KMS-11 (cell line): ENCODE data around the gene MPC1.

ENCODE experiments used
- H2AFZ ChIP-seq: fragments of 200-600 bp; sonication (generic); 2 replicates; pipeline ENCODE4 v1.6.1; 2016; ENCODE audit warnings: antibody characterized with exemption, mixed run types, low read depth
- H3K27ac ChIP-seq: fragments of 200-600 bp; sonication (generic); 2 replicates; pipeline ENCODE4 v1.6.1; 2016; ENCODE audit warnings: mild to moderate bottlenecking, mixed run types
- H3K27me3 ChIP-seq: fragments of 200-600 bp; sonication (generic); 2 replicates; pipeline ENCODE4 v1.6.1; 2017; ENCODE audit warnings: mild to moderate bottlenecking, low read depth, mixed run types, moderate library complexity; ENCODE audit not compliant: insufficient read depth
- H3K36me3 ChIP-seq: fragments of 200-600 bp; sonication (generic); 2 replicates; pipeline ENCODE4 v1.6.1; 2017; ENCODE audit warnings: mild to moderate bottlenecking, mixed run types; ENCODE audit not compliant: insufficient read depth
- H3K4me1 ChIP-seq: fragments of 200-600 bp; sonication (generic); 2 replicates; pipeline ENCODE4 v1.6.1; 2016; ENCODE audit warnings: mild to moderate bottlenecking, low read depth, mixed run types; ENCODE audit not compliant: poor library complexity, severe bottlenecking
- H3K4me2 ChIP-seq: fragments of 200-600 bp; sonication (generic); 2 replicates; pipeline ENCODE4 v1.7.0; 2016; ENCODE audit warnings: mild to moderate bottlenecking, mixed run types
- H3K4me3 ChIP-seq: fragments of 200-600 bp; sonication (generic); IDR thresholded peaks from 2 replicates; pipeline ENCODE4 v1.6.1; 2017; ENCODE audit warnings: low read depth, low read length, mixed read lengths; ENCODE audit not compliant: insufficient read depth
- H3K79me2 ChIP-seq: fragments of 200-600 bp; sonication (generic); 2 replicates; pipeline ENCODE4 v1.6.1; 2016; ENCODE audit warnings: low read depth, mixed run types; ENCODE audit not compliant: insufficient read depth
- H3K9ac ChIP-seq: fragments of 200-600 bp; sonication (generic); 2 replicates; pipeline ENCODE4 v1.6.1; 2016; ENCODE audit warnings: mild to moderate bottlenecking, mixed run types
- H4K20me1 ChIP-seq: fragments of 200-600 bp; sonication (generic); 2 replicates; pipeline ENCODE4 v1.6.1; 2016; ENCODE audit warnings: mild to moderate bottlenecking, mixed run types; ENCODE audit not compliant: insufficient read depth
- CTCF ChIP-seq: fragments of 200-600 bp; sonication (generic); conservative IDR thresholded peaks from 2 replicates; pipeline ENCODE4 v1.6.1; 2017; ENCODE audit warnings: low read depth, mild to moderate bottlenecking, antibody characterized with exemption, low read length, moderate library complexity, mixed read lengths

The MPC1 gene

GRCh38 chr6:166325383-166326042, 57.2 kb downstream of the MPC1 start:
- no peak overlapping the region for H3K4me3 ChIP-seq
- no peak for TF ChIP-seq CTCF
- no peak overlapping the region for H2AFZ ChIP-seq

DNA sequence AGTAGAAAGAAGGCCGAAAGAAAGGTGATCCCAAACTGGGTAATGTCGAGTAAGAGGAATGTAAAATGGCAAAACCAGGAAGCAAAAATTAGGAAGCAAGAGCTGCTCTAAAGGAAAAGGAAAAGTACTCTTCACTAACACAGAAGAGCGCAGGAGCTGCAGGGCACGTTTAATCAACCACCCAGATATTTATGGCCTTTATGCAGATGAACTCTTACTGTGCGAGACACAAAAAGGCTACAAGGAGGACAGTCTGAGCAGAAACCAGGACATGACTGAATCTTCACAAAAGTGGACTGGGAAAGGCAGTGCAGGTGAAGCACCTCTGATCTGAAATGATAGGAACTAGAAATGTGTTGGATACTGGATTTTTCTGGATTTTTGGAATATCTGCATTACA, 59.3 kb downstream of the MPC1 start:
- Histone ChIP-seq H2AFZ (no peak overlapping the region), H3K27me3 (no peaks in the 10 kb centered on the region), H3K4me3 (no peak overlapping the region), H3K36me3 (no peaks in the 10 kb centered on the region), H4K20me1 (no peaks in the 10 kb centered on the region), H3K79me2 (no peaks in the 10 kb centered on the region), H3K27ac (no peak overlapping the region), H3K4me2 (no peak overlapping the region), H3K4me1 (no peaks in the 10 kb centered on the region), H3K9ac (no peak overlapping the region)
- no peak for TF ChIP-seq CTCF

More at GRCh38 chr6:166325383-166326042, 57.2 kb downstream of the MPC1 start:
- Histone ChIP-seq H3K9ac (no peak overlapping the region), H3K4me1 (no peaks in the 10 kb centered on the region), H3K36me3 (no peaks in the 10 kb centered on the region), H3K27ac (no peak overlapping the region), H3K27me3 (no peaks in the 10 kb centered on the region), H3K79me2 (peaks cover under 1% of the 10 kb centered on the region; the same call in 1 of the 2 replicates), H4K20me1 (no peaks in the 10 kb centered on the region), H3K4me2 (no peak overlapping the region)

- Histone ChIP-seq H2AFZ (no peak overlapping the region), H3K9ac (no peak overlapping the region), H3K79me2 (no peaks in the 10 kb centered on the region), H3K4me3 (no peak overlapping the region), H4K20me1 (no peaks in the 10 kb centered on the region), H3K4me1 (no peaks in the 10 kb centered on the region), H3K27me3 (no peaks in the 10 kb centered on the region), H3K4me2 (no peak overlapping the region), H3K36me3 (no peaks in the 10 kb centered on the region), H3K27ac (no peak overlapping the region)
- no peak for TF ChIP-seq CTCF
Observed at GRCh38 chr6:166318649-166319600, 63.8 kb downstream of the MPC1 start.

DNA sequence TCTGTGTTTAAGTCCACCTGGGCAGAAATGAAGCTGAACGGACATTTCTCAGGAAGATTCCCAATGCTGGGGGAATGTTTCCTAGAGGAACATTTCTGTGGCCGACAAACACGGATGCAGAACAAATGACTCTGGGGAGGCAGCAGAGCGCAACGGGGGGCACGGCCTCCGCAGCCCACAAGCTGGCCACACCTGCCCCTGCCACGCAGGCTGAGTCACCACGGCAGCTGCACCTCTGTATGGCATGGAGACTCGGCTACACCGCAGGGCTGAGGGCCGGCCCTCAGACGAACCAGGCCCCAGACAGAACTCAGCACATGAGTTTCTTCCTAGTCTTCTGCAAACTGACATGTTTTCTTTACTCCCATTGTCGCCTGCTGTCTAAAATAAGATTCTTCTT, 64.5 kb downstream of the MPC1 start:
- Histone ChIP-seq H3K36me3 (no peaks in the 10 kb centered on the region), H3K4me1 (no peaks in the 10 kb centered on the region), H3K4me2 (no peak overlapping the region), H2AFZ (no peak overlapping the region), H3K27ac (no peak overlapping the region), H4K20me1 (no peaks in the 10 kb centered on the region), H3K4me3 (no peak overlapping the region), H3K9ac (no peak overlapping the region), H3K27me3 (no peaks in the 10 kb centered on the region), H3K79me2 (no peaks in the 10 kb centered on the region)
- no peak for TF ChIP-seq CTCF
